Islet precursor cell (in vitro differentiated cells): ENCODE measurements around the gene SPSB2.
"Not testable (repeated sequence)": the region's sequence is repeated elsewhere in the genome, so short reads cannot be mapped to it uniquely, and the experiment has no call there.

Experiments
- DNase-seq: peaks from one replicate; pipeline ENCODE4 v3.0.0-alpha.2; 2018

The SPSB2 gene

DNA sequence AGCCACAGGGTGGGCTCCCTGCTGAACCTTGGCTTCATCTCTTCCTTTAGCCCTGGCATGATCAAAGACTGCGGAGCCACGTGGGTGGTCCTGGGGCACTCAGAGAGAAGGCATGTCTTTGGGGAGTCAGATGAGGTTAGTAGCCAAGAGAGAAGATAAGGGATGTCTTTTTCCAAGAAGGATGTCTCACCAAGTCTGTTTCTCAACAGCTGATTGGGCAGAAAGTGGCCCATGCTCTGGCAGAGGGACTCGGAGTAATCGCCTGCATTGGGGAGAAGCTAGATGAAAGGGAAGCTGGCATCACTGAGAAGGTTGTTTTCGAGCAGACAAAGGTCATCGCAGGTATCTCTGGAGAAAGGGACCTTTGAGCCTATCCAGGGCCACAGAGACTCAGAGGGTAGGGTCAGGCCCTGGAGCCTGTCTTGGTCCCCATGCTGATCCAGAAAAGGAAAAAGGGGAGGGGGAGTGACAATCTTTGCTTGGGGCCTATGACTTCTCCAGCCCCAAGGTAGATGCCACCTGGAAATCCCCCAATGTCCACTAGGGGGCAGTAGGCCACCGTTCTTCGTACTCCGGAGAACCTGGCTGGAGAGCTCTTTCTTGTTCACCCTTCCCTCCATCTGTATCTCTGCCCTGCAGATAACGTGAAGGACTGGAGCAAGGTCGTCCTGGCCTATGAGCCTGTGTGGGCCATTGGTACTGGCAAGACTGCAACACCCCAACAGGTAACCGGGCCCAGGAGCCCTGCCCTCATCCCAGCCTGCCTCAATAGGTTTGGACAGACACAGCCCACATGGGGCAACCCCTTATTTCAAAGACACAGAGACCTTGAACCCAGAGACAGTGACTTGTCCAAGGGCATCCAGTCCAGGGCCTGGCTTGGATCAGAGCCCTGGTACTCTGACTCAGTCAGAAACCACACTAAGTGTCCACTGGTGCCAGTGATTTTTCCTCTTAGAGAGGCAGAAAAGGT is 3.8 kb downstream of the SPSB2 start:
- DNase-seq = peak; percentile 96

GRCh38 chr12:6868211-6869048 is 4.7 kb downstream of the SPSB2 start:
- DNase-seq = no peak

GRCh38 chr12:6867413-6868210 is 5.5 kb downstream of the SPSB2 start, which contains the start of gene TPI1:
TSS of gene TPI1 (plus strand) at chr12:6867531. CDS start at chr12:6867567, 36 bp downstream.
- DNase-seq = peak; percentile 94

GRCh38 chr12:6866920-6867412 is 6.1 kb downstream of the SPSB2 start:
- no peak for DNase-seq

GRCh38 chr12:6866163-6866919 is 6.8 kb downstream of the SPSB2 start:
- DNase-seq = no peak

DNA sequence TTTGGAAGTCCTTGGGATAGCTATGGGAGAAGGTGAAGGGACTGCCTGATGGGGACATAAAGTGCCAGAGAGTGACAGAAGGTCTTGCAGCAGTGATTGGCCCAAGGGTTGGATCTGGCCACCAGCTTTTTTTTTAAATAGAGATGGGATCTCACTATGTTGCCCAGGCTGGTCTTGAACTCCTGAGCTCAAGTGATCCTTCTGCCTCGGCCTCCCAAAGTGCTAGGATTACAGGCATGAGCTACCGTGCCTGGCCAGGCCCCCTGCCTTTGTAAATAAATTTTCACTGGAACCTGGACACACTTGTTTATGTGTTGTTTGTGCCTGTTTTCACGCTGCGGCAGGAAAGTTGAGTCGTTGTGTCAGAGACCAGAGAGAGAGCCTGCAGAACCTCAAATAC is 7.8 kb downstream of the SPSB2 start:
- not testable (repeated sequence) for DNase-seq

- DNase-seq = peak; percentile 45
Observed at GRCh38 chr12:6863586-6864321, 9.3 kb downstream of the SPSB2 start.

- DNase-seq = peak; percentile 47
Observed at GRCh38 chr12:6863033-6863432, 10.1 kb downstream of the SPSB2 start.

- peak; percentile 57 for DNase-seq
Observed at GRCh38 chr12:6861391-6861790, 11.7 kb downstream of the SPSB2 start.

GRCh38 chr12:6860942-6861341 is 12.2 kb downstream of the SPSB2 start:
- no peak for DNase-seq

DNA sequence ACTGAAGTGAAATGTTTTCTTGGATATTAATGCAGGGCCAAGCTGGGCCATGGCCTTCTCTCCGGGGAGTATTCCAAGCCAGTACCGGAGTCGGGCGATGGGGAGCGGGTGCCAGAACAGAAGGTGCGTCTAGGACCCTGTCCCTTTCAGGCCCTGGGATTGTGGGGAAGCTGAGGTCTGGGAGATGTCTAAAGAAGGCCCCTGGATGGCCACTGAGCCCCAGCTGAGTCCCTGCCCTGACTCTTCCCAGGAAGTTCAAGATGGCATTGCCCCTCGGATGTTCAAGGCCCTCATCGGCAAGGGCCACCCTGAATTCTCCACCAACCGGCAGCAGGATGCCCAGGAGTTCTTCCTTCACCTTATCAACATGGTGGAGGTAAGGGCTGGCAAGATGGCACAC is 13.0 kb downstream of the SPSB2 start:
- peak; percentile 38 for DNase-seq

- DNase-seq = no peak
Observed at GRCh38 chr12:6858799-6859198, 14.3 kb downstream of the SPSB2 start.

DNA sequence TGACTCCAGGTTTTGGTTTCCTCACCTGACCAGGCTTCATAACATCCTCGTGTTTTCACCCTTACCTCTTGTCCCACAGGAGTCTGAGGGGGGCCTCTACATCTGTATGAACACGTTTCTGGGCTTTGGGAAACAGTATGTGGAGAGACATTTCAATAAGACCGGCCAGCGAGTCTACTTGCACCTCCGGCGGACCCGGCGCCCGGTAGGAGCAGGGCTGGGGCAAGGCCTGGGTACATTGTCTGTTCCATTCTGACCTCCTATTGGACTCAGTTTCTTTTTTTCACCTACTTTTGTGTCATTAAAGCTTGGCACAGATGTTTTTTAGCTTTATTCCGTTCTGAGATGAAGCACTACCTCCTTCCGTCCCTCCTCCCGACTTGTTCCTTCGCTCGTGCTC is 17.8 kb downstream of the SPSB2 start:
- DNase-seq = no peak

DNA sequence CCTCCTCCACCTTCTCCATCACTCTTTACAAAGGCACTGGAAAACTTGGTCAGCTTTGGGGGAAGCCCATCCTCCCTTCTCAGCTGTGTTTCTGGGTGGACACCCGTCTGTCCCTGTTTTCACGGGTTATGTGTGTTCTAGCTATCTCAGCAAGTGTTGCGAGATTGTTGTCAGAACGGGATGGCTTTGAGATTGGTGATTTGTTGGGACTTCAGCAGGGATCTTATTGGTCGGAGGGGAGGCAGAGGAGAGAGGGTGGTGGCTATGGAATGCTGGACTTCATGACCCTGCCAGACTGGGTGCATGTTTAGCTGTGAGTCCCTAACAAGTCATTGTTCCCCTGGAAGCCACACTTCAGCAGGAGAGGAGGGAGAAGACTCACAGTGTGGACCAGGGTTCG is 19.1 kb downstream of the SPSB2 start:
- no peak for DNase-seq

GRCh38 chr12:6853626-6854025 is 19.5 kb downstream of the SPSB2 start:
- no peak for DNase-seq

- DNase-seq = peak; percentile 89
Observed at GRCh38 chr12:6852651-6853354, 20.3 kb downstream of the SPSB2 start.

GRCh38 chr12:6851921-6852650 is 21.0 kb downstream of the SPSB2 start, which contains the start of gene USP5:
TSS of gene USP5 (plus strand) at chr12:6852150. CDS start at chr12:6852180, 30 bp downstream.
- DNase-seq = peak; percentile 100

- peak; percentile 99 for DNase-seq
Observed at GRCh38 chr12:6851153-6851920, 21.8 kb downstream of the SPSB2 start, which contains the start of gene CDCA3. TSS of gene CDCA3 (minus strand) at chr12:6851286. CDS start at chr12:6850952, 334 bp downstream.

DNA sequence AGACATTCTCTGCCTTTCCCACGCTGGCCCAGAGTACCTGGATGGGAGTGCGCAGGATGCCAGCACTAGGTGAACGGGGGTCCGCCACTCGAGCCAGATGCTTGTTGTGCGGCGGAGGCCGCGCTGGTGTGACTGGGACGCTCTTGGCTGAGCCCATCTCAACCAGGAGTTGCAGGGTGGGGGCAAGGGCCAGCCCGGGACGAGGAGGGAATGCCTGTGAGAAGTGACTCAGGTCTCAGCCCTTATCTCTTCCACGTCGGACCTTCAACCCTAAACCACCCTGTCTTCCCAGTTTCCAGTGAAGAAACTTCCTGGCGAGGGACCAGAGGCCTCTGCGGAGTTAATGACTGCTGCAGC is 22.3 kb downstream of the SPSB2 start:
- no peak for DNase-seq
